ENCODE data around the gene ATP13A5.

DNA sequence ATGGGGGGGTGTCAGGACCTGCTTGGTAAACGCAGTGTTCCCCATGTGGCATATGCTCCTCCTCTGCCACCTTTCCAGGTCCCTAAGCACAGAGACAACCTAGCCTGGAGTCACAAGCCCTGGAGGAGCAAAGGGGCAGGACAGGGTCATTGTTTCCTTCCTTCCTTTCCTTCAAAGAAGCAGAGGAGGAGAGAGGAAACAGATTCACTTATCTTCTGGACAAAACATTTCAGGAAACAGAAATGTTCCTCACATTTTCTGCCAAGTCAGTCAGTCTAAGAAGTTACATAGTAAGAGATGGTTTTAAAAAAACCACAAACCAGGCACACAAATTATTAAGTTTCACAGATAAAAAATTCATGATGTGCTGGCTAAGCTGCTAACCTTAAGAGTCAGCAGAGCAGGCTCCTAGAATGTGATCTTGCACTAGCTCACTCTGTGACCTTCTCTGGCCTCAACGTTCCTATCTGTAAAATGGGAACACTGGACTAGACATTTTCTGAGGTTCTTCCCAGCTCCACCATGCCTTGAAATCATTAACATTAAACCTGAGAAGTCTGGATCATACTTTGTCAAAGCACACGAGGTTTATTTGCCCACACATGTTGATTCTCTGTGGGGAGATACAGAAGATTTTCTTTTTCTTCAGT is 47.9 kb downstream of the ATP13A5 start:
- TF ChIP-seq, protein P1, sequence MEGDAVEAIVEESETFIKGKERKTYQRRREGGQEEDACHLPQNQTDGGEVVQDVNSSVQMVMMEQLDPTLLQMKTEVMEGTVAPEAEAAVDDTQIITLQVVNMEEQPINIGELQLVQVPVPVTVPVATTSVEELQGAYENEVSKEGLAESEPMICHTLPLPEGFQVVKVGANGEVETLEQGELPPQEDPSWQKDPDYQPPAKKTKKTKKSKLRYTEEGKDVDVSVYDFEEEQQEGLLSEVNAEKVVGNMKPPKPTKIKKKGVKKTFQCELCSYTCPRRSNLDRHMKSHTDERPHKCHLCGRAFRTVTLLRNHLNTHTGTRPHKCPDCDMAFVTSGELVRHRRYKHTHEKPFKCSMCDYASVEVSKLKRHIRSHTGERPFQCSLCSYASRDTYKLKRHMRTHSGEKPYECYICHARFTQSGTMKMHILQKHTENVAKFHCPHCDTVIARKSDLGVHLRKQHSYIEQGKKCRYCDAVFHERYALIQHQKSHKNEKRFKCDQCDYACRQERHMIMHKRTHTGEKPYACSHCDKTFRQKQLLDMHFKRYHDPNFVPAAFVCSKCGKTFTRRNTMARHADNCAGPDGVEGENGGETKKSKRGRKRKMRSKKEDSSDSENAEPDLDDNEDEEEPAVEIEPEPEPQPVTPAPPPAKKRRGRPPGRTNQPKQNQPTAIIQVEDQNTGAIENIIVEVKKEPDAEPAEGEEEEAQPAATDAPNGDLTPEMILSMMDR (IDR thresholded peaks at IDR 0.05; ENCODE audit: low read depth, low read length) = no peak
- no peak for TF ChIP-seq EZH2phosphoT487 (IDR thresholded peaks at IDR 0.05; ENCODE audit: low read depth)
